ENCODE data around the gene TXNRD1.
"Not testable (repeated sequence)": the region's sequence is repeated elsewhere in the genome, so short reads cannot be mapped to it uniquely, and the experiment has no call there.

TXNRD1 gene

DNA sequence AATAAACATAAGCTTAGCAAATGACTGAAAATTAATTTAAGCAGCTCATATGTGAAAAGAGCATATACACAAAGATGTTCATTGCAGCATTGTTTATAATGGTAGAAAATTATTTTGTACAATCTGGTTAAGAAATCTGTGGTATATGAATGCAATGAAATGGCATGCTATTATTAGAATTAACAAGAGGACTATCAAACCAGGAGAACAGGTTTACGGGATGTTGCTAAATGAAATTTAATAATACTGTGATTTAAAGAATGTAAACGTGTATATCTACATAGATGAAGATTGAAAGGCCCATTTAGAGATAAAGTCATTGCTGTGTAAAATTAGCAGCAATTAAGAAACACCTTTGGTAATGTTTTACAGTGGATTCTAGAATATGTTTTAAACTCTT is 158.5 kb downstream of the TXNRD1 start:
- no peak for DNase-seq

DNA sequence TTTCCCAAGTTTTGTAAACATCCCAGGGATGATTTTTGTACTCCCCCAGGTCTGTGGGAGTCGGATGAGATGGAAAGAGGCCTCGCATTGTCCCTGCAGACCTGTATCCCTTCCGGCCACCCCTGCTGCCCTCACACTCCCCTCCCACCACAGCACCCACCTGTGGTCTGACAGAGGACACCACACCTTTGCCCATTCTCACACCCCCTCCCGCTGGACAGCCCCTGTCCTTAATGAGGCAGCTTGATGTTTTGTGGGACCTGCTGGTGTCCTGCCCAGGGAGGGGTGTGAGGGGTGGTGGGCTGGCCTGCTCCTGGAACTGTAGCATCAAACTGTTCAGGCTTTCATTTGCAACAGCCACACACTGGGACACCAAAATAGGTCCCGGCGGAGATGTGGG is 159.2 kb downstream of the TXNRD1 start:
- DNase-seq: no peak

DNA sequence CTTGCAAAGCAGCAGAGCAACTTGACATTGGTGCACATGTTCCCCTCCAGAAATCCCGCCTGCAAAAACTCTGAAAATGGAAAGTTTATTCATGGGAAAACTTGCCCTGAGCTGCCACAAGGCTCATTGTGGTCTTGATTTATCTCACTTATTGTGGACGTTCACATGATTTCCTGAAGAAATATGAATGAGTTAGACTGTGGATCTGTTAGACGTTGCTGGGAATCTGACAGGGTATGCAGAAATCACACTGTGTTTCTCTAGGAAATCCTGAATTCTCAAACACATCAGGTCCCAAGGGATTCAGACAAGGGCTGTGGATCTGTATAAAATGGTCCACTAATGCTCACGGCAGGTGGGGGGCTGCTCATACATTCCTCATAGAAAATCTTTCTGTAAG is 160.2 kb downstream of the TXNRD1 start:
- DNase-seq: no peak

DNA sequence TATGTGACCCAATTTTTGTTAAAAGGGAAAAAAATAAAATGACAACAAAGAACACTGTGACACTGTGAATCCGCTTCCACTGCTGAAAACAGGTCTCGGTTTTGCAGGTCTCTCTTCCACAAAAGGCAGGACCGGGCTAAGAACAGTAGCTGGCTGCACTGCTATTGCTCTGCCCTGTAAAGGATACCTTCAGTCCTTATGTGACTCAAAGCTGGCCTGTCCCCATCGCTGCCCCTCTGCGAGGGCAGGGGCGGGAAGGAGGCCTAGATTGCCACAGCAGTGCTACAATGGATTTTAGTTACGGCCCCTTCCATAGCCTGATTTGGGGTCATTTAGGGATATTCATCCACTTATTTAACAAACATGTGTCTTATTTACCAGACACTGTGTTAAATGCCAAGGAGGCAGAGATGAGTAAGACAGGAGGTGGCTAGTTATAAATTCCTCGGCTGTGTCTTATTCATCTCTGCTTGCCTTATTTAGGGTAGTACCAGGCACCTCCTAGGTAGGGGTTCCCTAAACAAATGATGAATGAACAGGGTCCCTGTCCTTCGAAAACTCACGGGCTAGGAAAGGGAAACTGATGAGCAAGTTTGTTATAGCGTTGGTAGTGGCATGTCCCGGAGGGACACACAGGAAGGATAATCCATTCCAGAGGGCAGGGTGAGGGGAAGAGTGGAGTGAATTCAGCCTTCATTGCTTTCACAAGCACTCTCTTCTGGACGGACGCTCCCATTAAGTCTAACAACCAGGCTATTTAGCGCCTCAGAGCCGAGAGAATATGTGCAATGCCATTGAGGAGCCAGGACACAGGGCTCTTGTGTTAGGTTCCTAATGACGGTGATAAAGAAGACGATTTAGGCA is 161.3 kb downstream of the TXNRD1 start:
- DNase-seq: no peak

DNA sequence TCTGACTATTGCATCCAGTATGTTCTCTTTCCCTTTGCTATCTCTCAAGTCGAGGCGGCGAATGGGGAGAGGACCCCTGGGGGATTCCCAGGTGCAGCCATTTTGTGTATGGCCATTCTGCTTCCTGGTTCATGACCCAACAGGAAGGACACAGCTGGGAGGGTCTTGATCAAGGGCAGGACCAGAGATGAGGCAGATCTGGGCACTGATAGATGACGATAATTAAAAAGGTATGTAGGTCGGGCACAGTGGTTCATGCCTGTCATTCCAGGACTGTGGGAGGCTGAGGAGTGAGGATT is 161.9 kb downstream of the TXNRD1 start:
- DNase-seq: no peak

DNA sequence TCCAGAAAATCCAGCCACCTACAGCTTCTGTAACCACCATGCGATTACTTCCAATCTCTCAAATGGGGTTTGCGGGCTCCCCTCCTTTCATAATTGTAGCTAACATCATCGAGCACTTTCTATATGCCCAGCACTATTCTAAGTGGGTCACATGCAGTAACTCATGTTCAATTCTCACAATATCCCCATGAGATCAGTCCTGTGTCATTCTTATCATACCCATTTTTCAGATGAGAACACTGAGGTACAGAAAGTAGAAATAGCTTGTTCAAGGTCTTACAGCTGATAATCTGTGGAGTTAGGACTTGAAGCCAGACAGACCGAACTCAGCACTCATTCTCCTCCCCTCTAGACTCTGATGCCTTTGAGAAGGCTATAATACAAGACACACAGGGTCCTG is 162.8 kb downstream of the TXNRD1 start:
- DNase-seq: no peak

DNA sequence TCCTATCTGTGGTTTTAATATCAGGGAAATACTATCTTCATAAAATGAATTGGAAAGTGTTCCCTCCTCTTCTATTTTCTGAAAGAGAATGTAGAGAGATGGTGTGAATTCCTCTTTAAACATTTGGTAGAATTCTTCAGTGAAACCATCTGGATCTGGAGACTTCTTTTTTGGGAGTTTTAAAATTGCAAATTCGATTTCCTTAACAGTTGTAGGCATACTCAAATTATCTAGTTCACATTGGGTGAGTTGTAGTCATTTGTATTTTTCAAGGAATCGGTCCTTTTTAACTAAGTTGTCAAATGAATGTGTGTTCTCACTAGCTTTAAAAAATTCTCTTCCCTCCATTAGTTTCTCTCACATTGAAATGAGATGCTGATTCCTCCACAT is 165.8 kb downstream of the TXNRD1 start:
- no peak for DNase-seq

DNA sequence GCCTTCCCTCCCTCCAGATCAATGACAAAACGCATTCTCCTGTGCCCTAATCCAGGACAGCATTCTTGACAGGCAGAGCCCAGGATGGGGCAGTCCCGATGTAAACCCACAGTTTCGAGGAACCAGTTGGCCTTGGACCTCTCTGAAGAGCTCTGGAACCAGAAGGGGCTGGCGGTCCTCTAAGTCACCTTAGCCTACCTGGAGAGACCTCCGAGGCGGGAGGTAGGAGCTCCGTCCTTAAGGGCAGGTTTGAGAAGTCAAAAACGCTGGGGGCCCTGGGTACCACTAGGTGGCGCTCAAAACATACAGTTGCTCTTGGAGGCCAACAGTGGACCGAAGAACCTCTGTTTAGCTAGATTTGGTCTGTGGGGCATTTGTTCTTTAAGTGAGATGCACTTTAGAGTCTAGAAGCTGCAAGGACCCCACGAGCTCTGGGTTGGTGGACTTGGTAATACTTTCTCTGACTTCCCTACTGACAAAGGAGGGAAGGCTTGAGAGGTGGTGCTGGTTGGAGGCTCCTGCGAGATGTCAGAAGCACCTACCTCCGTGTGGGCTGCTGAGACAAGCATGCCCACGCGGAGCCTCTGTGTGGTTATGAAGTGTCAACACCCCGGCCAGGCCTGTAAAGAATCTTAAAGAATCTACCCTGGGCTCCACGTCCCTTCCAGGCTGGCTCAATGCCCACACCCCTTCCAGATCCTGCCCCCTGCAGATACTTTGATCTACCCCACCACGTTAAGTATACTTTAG is 166.3 kb downstream of the TXNRD1 start:
- peak; percentile 57 for DNase-seq

DNA sequence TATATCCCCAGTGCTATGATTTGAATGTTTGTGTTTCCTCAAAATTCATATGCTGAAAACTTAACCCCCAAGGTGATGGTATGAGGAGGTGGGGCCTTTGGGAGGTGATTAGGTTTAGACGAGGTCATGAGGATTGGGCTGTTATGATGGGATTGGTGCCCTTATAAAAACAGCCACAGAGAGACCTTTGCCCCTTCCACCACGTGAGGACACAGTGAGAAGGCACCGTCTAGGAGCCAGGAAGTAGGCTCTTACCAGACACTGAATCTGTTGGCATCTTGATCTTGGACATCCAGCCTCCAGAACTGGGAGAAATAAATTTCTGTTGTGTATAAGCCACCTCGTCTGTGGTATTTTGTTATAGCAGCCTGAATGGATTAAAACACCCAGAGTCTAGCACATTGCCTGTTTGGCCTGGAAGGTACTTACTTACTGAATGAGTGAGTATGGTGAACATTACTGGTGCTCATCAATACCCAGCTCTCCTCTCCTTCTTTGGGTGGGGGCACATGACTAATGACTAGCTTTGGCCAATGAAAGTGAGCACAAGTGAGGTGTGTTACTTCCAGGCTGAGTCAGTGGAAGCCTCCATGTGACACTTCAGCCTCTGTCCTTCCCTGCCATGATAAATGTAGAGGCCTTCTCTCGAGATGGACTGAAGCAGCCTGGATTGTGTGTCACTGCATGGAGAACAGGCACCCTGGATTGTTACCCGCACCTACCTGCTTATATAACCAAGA is 168.7 kb downstream of the TXNRD1 start:
- no peak for DNase-seq

DNA sequence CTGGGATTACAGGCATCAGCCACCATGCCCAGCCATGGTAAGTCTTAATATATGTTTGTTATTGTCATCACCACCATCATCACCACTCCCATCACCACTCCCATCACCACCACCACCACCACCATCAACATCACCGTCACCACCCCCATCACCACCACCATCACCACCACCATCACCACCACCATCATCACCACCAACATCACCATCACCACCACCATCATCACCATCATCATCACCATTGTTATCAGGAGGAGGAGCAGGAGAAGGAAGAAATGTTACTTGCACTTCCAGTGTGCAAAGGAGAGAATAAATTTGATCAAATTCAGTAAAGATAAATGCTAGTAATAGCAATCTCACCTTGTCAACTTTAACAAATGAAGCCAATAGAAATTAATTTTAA is 169.9 kb downstream of the TXNRD1 start:
- DNase-seq: no peak

DNA sequence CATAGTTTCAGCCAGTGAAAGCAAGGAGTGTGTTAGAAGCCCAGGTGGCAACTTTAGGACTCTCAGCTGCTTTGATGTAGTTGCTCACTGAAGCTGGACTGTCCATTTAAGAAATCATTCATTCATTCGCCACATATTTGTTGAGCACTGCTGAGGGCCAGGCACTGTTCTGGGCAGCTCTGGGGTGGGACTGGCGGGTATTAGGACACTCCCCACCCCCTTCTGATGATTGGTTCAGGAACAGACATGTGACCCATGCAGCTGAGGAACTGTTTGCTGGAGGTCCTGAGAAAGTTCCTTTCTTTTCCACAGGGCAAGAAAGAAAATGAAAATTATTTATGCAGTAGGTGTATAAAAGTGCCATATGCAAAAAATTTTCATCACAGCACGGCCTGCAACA is 170.9 kb downstream of the TXNRD1 start:
- DNase-seq: no peak

DNA sequence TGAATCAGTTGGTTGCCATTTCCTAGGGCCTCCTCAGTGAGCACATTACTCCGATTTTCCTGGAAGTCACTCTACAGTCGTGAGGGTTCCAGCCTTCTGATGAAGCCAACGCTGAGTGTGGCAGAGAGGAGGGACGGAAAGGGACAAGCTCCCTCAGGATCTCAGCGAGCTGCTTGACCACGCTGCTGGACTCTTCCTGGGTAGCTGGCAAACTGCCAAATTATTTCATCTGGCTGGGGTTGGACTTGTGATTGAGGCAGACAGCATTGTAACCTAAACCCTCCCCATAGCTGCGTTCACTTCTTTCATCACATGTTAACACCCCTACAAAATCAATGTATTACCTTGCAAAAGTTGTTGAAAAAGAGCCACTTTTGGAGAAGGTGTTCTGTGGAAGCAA is 171.6 kb downstream of the TXNRD1 start:
- DNase-seq: no peak

DNA sequence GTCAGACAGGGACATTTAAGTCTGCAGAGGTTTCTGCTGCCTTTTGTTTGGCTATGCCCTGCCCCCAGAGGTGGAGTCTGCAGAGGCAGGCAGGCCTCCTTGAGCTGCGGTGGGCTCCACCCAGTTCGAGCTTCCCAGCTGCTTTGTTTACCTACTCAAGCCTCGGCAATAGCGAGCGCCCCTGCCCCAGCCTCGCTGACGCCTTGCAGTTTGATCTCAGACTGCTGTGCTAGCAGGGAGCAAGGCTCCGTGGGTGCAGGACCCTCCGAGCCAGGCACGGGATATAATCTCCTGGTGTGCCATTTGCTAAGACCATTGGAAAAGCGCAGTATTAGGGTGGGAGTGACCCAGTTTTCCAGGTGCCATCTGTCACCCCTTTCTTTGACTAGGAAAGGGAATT is 178.5 kb downstream of the TXNRD1 start:
- DNase-seq: not testable (repeated sequence)
